PC-3 (cell line): ENCODE measurements around the gene FAR1.

Experiments
- CTCF ChIP-seq: fragments of 300-600 bp; sonication (generic); conservative IDR thresholded peaks from 2 replicates; pipeline ENCODE4 v1.5.1; 2017; ENCODE audit warnings: antibody characterized with exemption, low read depth, mild to moderate bottlenecking, low read length
- EZH2 ChIP-seq: fragments of 300-600 bp; sonication (generic); IDR thresholded peaks from one replicate; pipeline ENCODE4 v1.6.1; 2017; ENCODE audit warnings: antibody characterized with exemption, mild to moderate bottlenecking, low read length; ENCODE audit not compliant: unreplicated experiment
- EZH2phosphoT487 ChIP-seq: fragments of 300-600 bp; sonication (generic); IDR thresholded peaks from 2 replicates; pipeline ENCODE4 v1.6.1; 2018; ENCODE audit warnings: mild to moderate bottlenecking, antibody characterized with exemption, low read length, borderline replicate concordance

GRCh38 chr11:13697710-13698109 is 29.2 kb downstream of the FAR1 start:
- TF ChIP-seq EZH2 = no peak
- no peak for TF ChIP-seq CTCF
- TF ChIP-seq EZH2phosphoT487 = no peak
